ENCODE data around the gene BTBD2. TPM values are rescaled to one million over a fixed set of nuclear protein-coding genes. Genes with fewer than 3 reads are reported as not detected.

Gene BTBD2
- total RNA-seq, 1 experiment from 2014 or later: 110 TPM

GRCh38 chr19:2058570-2059421 lies 43.3 kb upstream of the BTBD2 start:
- no peaks in the 10 kb centered on the region for H3K79me2 ChIP-seq (ENCODE audit: insufficient read depth, low read length)
- no peaks in the 10 kb centered on the region for H3K27me3 ChIP-seq (ENCODE audit: insufficient read depth, low read length)
- no peak overlapping the region for H2AK5ac ChIP-seq (ENCODE audit: insufficient read length, low read length)
- TF ChIP-seq CTCF (conservative IDR thresholded peaks at IDR 0.05): no peak
- H3K9me3 ChIP-seq (ENCODE audit: control insufficient read depth, low read depth, low read length): no peaks in the 10 kb centered on the region
- peaks cover 10% of the 10 kb centered on the region for H3K23me2 ChIP-seq (ENCODE audit: insufficient read length, low read depth, low read length, poor library complexity, severe bottlenecking)
- no peak overlapping the region for H3K4me2 ChIP-seq (ENCODE audit: insufficient read depth, insufficient read length, low read length)
- H2BK20ac ChIP-seq (ENCODE audit: low read depth, low read length, poor library complexity, severe bottlenecking): no peak overlapping the region
- no peaks in the 10 kb centered on the region for H3K4me1 ChIP-seq (ENCODE audit: insufficient read depth, low read length)
- no peak overlapping the region for H2BK5ac ChIP-seq (ENCODE audit: insufficient read length, low read length)
- H3T11ph ChIP-seq (ENCODE audit: low read length): no peak overlapping the region
- peak overlapping the region; percentile 67 to 85 (median 85); a peak in 4 of 7 replicates for H3K27ac Mint-ChIP-seq
- no peak overlapping the region for H2BK12ac ChIP-seq (ENCODE audit: insufficient read length, low read depth, low read length)
- H3K14ac ChIP-seq (ENCODE audit: insufficient read depth, low read length): peak overlapping the region; percentile 17; the same call in 1 of the 2 replicates
- H4K8ac ChIP-seq (replicated peaks; ENCODE audit: insufficient read length, low read depth, low read length): no peak overlapping the region
- no peak overlapping the region for H4K5ac ChIP-seq (ENCODE audit: insufficient read length, low read depth, low read length)
- DNase-seq: no peak
- H3K79me1 ChIP-seq (ENCODE audit: insufficient read depth, low read depth, low read length, poor library complexity, severe bottlenecking): no peaks in the 10 kb centered on the region
- H3K27me3 Mint-ChIP-seq (ENCODE audit: low read depth): no peaks in the 10 kb centered on the region
- H4K91ac ChIP-seq (ENCODE audit: insufficient read length, low read depth, low read length): no peak overlapping the region
- H3K4ac ChIP-seq (ENCODE audit: low read depth, low read length): no peak overlapping the region
- no CpG with 5 or more reads among the region's 27 CpGs for WGBS (ENCODE audit: extremely low coverage, insufficient read length, low lambda C conversion rate)
- H3K9ac ChIP-seq (ENCODE audit: extremely low read depth, insufficient read length, low read length): no peak overlapping the region
- no peak overlapping the region for H3K23ac ChIP-seq (ENCODE audit: insufficient read length, low read depth, low read length)
- no peak overlapping the region for H2BK15ac ChIP-seq (ENCODE audit: low read depth, low read length)
- H3K9me3 Mint-ChIP-seq: no peaks in the 10 kb centered on the region; a peak in 1 of 5 replicates
- H2AFZ ChIP-seq (ENCODE audit: low read length): no peak overlapping the region
- H3K36me3 Mint-ChIP-seq (ENCODE audit: insufficient read depth in 1 of 3, low read depth in 3 of 3): no peaks in the 10 kb centered on the region
- no peak overlapping the region for H3K27ac ChIP-seq (ENCODE audit: insufficient read length, low read depth, low read length)
- H4K20me1 ChIP-seq (ENCODE audit: control insufficient read depth, insufficient read depth, insufficient read length): no peaks in the 10 kb centered on the region
- H3K4me3 Mint-ChIP-seq: peak overlapping the region in 1 of 2 experiments; percentile 39; a peak in 2 of 5 replicates
- H3K4me1 Mint-ChIP-seq: peaks cover 25 to 44% of the 10 kb centered on the region in 2 experiments
- H3K56ac ChIP-seq (ENCODE audit: insufficient read length, low read depth, low read length): no peak overlapping the region
- H2BK120ac ChIP-seq (ENCODE audit: low read depth, low read length, poor library complexity, severe bottlenecking): no peak overlapping the region
- peak overlapping the region; percentile 27 for H3K18ac ChIP-seq (ENCODE audit: insufficient read length, low read depth, low read length)
